GM12878 (cell line): ENCODE measurements around the gene NEK7. TPM values are rescaled to one million over a fixed set of nuclear protein-coding genes. Genes with fewer than 3 reads are reported as not detected.

Experiments used
- ATF2 ChIP-seq: IDR thresholded peaks from 2 replicates; pipeline ENCODE4 v1.6.1; 2012; ENCODE audit warnings: low read length, inconsistent platforms
- CEBPB ChIP-seq, 2 experiments: fragments of 150-350 bp in 1 of 2; IDR thresholded peaks; 2 replicates each; pipeline ENCODE4 v1.6.1; 2012 to 2014; ENCODE audit warnings: low read depth in 2 of 2, low read length in 2 of 2, borderline replicate concordance in 1 of 2, inconsistent platforms in 1 of 2
- CREM ChIP-seq: IDR thresholded peaks from 2 replicates; pipeline ENCODE4 v1.6.1; 2014; ENCODE audit warnings: antibody characterized with exemption, low read depth
- DPF2 ChIP-seq: fragments of 450-650 bp; IDR thresholded peaks from 2 replicates; pipeline ENCODE4 v1.6.1; 2017; ENCODE audit warnings: mild to moderate bottlenecking
- EGR1 ChIP-seq, 2 experiments: IDR thresholded peaks; 1 replicate in 1 of 2; 2 replicates in 1 of 2; pipeline ENCODE4 v1.6.1; 2011 to 2012; ENCODE audit warnings: low read depth in 2 of 2, low read length in 2 of 2, borderline replicate concordance in 1 of 2, mild to moderate bottlenecking in 1 of 2, moderate library complexity in 1 of 2
- IRF4 ChIP-seq: IDR thresholded peaks from 2 replicates; pipeline ENCODE4 v1.6.1; 2011; ENCODE audit warnings: low read depth, low read length
- IRF5 ChIP-seq: fragments of 450-650 bp; IDR thresholded peaks from 2 replicates; pipeline ENCODE4 v1.6.1; 2017; ENCODE audit warnings: borderline replicate concordance
- JUNB ChIP-seq: IDR thresholded peaks from 2 replicates; pipeline ENCODE4 v1.6.1; 2016; ENCODE audit warnings: antibody characterized with exemption, mild to moderate bottlenecking
- KAT2A ChIP-seq: conservative IDR thresholded peaks from 2 replicates; pipeline ENCODE4 v1.6.1; 2011; ENCODE audit warnings: low read depth, low read length; ENCODE audit not compliant: control insufficient read depth
- MEF2B ChIP-seq: fragments of 450-650 bp; IDR thresholded peaks from 2 replicates; pipeline ENCODE4 v1.6.1; 2018; ENCODE audit warnings: mild to moderate bottlenecking, moderate library complexity; ENCODE audit not compliant: partially characterized antibody, poor library complexity, severe bottlenecking
- MYB ChIP-seq: fragments of 150-350 bp; IDR thresholded peaks from 2 replicates; pipeline ENCODE4 v1.6.1; 2014; ENCODE audit warnings: mild to moderate bottlenecking, low read depth, low read length, borderline replicate concordance
- RUNX3 ChIP-seq: IDR thresholded peaks from 2 replicates; pipeline ENCODE4 v1.6.1; 2012; ENCODE audit warnings: low read length, inconsistent platforms
- SKIL ChIP-seq: fragments of 450-650 bp; IDR thresholded peaks from 2 replicates; pipeline ENCODE4 v1.6.1; 2017; ENCODE audit warnings: mild to moderate bottlenecking, low read depth, inconsistent platforms; ENCODE audit not compliant: poor library complexity, severe bottlenecking
- SPI1 ChIP-seq: IDR thresholded peaks from 2 replicates; pipeline ENCODE4 v1.6.1; 2011; ENCODE audit warnings: low read depth, mild to moderate bottlenecking, low read length, moderate library complexity, borderline replicate concordance; ENCODE audit not compliant: insufficient read depth
- STAT3 ChIP-seq: IDR thresholded peaks from 2 replicates; pipeline ENCODE4 v1.6.1; 2011; ENCODE audit warnings: low read depth, low read length, improper control_type of control experiment
- TARDBP ChIP-seq: IDR thresholded peaks from 2 replicates; pipeline ENCODE4 v1.6.1; 2016; ENCODE audit warnings: borderline replicate concordance
- YBX1 ChIP-seq: fragments of 450-650 bp; IDR thresholded peaks from 2 replicates; pipeline ENCODE4 v1.6.1; 2016; ENCODE audit warnings: antibody characterized with exemption
- ZNF24 ChIP-seq: fragments of 450-650 bp; IDR thresholded peaks from 2 replicates; pipeline ENCODE4 v1.6.1; 2017; ENCODE audit warnings: antibody characterized with exemption, mild to moderate bottlenecking
- polyA plus RNA-seq, 11 experiments: library from polyadenylated mRNA; depleted of rRNA in 4 of 11; unstranded in 6 of 11; stranded (reverse) in 5 of 11; fragments of >200 nt; fragmentation: Nextera tagmentation in 4 of 11; fragmentation: Illumina TruSeq in 1 of 11; extraction: Ambion mirVana in 4 of 11; extraction: Trizol in 1 of 11; gene quantifications; 1 replicate in 1 of 11; 2 replicates in 10 of 11; pipeline versions ENCODE4 v1.2.1 to v1.2.3, GENCODE V29; 2011 to 2016; ENCODE audit warnings: inconsistent platforms in 2 of 11, missing spikeins in 2 of 11, low read depth in 1 of 11
- total RNA-seq, 4 experiments: library from RNA; depleted of rRNA in 3 of 4; stranded (reverse); fragments of >200 nt in 3 of 4; fragmentation: Illumina TruSeq in 1 of 4; extraction: Trizol in 1 of 4; gene quantifications; 2 replicates each; pipeline versions ENCODE4 v1.2.1 to v1.2.3, GENCODE V29; 2013 to 2021
- TF ChIP-seq, protein P1 (sequence below): fragments of 150-350 bp; IDR thresholded peaks from 2 replicates; pipeline ENCODE4 v1.6.1; 2016; ENCODE audit warnings: low read depth, low read length

NEK7 gene
- total and polyA plus RNA-seq, 10 of the 15 experiments (the other 5 are each of a cell fraction or from before 2014, with no cell fraction given): 9.4 to 77.7 (median 24.0) TPM

GRCh38 chr1:198132060-198132781, 24.6 kb upstream of the NEK7 start (continued):
- no peak for TF ChIP-seq ATF2
- peak; percentile 99 for TF ChIP-seq SPI1
- peak; percentile 27 for TF ChIP-seq MEF2B
- TF ChIP-seq SKIL: peak; percentile 26
- TF ChIP-seq RUNX3: peak; percentile 76
- no peak for TF ChIP-seq YBX1
- no peak for TF ChIP-seq KAT2A
- TF ChIP-seq DPF2: 0 out of 2 replicates have a peak, but pooled peaks have one; percentile 38
- no peak for TF ChIP-seq CEBPB (IDR thresholded peaks at IDR 0.05; ENCODE audit: borderline replicate concordance in 1 of 2, low read depth in 2 of 2, low read length in 2 of 2)
- no peak for TF ChIP-seq IRF4
- TF ChIP-seq ZNF24: no peak
- TF ChIP-seq MYB: no peak
- TF ChIP-seq, protein P1, sequence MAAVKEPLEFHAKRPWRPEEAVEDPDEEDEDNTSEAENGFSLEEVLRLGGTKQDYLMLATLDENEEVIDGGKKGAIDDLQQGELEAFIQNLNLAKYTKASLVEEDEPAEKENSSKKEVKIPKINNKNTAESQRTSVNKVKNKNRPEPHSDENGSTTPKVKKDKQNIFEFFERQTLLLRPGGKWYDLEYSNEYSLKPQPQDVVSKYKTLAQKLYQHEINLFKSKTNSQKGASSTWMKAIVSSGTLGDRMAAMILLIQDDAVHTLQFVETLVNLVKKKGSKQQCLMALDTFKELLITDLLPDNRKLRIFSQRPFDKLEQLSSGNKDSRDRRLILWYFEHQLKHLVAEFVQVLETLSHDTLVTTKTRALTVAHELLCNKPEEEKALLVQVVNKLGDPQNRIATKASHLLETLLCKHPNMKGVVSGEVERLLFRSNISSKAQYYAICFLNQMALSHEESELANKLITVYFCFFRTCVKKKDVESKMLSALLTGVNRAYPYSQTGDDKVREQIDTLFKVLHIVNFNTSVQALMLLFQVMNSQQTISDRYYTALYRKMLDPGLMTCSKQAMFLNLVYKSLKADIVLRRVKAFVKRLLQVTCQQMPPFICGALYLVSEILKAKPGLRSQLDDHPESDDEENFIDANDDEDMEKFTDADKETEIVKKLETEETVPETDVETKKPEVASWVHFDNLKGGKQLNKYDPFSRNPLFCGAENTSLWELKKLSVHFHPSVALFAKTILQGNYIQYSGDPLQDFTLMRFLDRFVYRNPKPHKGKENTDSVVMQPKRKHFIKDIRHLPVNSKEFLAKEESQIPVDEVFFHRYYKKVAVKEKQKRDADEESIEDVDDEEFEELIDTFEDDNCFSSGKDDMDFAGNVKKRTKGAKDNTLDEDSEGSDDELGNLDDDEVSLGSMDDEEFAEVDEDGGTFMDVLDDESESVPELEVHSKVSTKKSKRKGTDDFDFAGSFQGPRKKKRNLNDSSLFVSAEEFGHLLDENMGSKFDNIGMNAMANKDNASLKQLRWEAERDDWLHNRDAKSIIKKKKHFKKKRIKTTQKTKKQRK: no peak
- no peak for TF ChIP-seq IRF5
- 0 out of 2 replicates have a peak, but pooled peaks have one; percentile 4 for TF ChIP-seq JUNB
- no peak for TF ChIP-seq CREM
- TF ChIP-seq TARDBP: no peak
- no peak for TF ChIP-seq EGR1 (IDR thresholded peaks at IDR 0.05; ENCODE audit: borderline replicate concordance in 1 of 2, low read depth in 2 of 2, low read length in 2 of 2)
- no peak for TF ChIP-seq STAT3
- TF ChIP-seq, all 136 proteins: peak for 12
